ENCODE data around the gene ZC3H12C.
"Not testable (repeated sequence)": the region's sequence is repeated elsewhere in the genome, so short reads cannot be mapped to it uniquely, and the experiment has no call there.

Gene ZC3H12C

GRCh38 chr11:110092515-110093406 lies at the start of gene ZC3H12C:
ZC3H12C (plus strand) TSS chr11:110093392; CDS start chr11:110093412, 20 bp downstream.
- in situ Hi-C loops (cut with MboI; ENCODE audit: low sequenced_read_pairs), result no loop called here

- in situ Hi-C loops (cut with MboI; ENCODE audit: low sequenced_read_pairs), result no loop called here
Observed at GRCh38 chr11:110044226-110044968, 48.8 kb upstream of the ZC3H12C start.

DNA sequence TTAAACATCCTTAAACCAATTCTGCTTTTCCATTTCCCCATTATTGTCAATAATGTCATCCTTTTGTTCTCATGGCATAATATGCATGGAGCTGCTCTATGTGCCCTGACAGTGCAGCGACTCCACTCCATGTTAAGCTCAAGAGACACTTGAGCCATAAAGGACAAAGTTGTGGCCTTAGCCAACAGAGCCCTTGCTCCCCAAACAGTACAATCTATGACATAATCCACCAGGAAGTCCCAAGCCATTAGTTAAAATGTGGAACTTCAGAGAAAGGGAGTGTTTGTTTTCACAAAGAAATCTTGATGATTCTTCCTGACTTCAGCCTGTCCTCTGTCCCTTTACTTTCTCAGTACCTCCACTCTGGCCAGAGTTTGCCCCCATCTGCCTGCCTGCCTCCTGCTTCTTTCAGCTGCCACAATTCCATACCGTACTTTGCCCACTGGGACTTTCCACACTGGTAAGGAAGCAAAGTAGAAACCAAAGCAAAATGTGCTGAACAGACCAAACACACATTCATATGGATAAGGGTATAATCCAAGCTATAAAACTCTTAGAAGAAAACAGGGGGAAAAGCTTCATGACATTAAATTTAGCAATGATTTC lies 46.3 kb upstream of the ZC3H12C start:
- in situ Hi-C loops (cut with MboI; ENCODE audit: low sequenced_read_pairs), result no loop called here

- in situ Hi-C loops (cut with MboI; ENCODE audit: low sequenced_read_pairs), result no loop called here
Observed at GRCh38 chr11:110049501-110050200, 43.5 kb upstream of the ZC3H12C start.

GRCh38 chr11:110050201-110050506 lies 43.0 kb upstream of the ZC3H12C start:
- in situ Hi-C loops (cut with MboI; ENCODE audit: low sequenced_read_pairs), result no loop called here

GRCh38 chr11:110053848-110054414 lies 39.3 kb upstream of the ZC3H12C start:
- in situ Hi-C loops (cut with MboI; ENCODE audit: low sequenced_read_pairs), result no loop called here

DNA sequence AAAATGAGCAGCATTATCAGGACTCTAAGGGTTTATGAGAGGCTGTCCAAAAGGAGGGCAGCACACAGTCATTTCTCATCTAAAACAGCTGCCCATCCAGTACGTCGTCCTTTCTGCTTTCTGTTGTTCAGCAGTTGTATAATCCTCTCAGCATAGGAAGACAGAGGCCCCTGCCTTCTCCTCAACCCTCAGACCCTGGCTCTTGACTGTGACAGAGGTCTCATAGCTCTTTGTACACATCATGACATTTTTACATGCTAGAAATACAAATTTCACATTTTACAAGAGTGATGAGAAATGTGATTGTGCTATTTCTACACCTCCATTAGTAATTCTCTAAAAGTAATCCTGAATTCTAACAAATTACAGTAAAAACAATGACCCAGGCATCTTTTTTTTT lies 36.2 kb upstream of the ZC3H12C start:
- in situ Hi-C loops (cut with MboI; ENCODE audit: low sequenced_read_pairs), result no loop called here

GRCh38 chr11:110059706-110060463 lies 33.3 kb upstream of the ZC3H12C start:
- in situ Hi-C loops (cut with MboI; ENCODE audit: low sequenced_read_pairs), result no loop called here

DNA sequence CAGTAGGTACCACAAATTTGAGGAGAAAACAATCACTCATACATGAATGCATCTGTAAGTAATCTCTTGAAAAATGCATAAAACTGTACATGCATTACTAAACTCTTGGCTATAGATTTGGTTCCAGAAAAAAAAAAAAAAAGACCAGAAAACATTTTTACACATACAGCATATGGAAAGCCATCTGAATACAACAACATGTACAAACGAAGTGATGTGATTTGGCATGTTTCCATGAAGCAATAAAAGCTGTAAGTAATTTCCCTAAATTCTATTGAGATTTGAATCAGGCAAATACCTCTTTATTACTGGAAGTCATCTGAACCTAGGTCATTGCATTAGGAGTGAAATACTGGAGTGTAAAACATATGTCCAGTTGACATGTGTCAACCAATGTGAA lies 31.9 kb upstream of the ZC3H12C start:
- in situ Hi-C loops (cut with MboI; ENCODE audit: low sequenced_read_pairs), result no loop called here

DNA sequence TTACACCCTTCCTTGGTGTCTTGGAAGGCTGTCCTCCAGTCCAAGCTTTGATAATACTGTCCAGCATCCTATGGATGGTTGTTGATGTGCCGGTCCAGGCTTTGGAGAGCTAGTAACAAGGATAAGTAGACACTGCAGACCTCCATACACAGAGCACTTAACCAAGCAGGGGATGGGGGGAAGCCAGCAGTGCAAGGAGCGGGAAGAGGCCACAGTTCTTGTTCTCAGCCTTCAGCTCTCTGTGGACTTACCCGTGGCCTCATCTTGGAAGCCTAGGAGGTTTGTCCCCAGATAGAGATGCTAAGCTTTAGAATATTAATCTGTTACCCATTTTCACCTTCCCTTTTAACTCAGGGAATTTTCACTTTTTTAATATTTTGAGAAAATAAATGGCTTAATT lies 30.9 kb upstream of the ZC3H12C start:
- in situ Hi-C loops (cut with MboI; ENCODE audit: low sequenced_read_pairs), result no loop called here

GRCh38 chr11:110065189-110065588 lies 28.0 kb upstream of the ZC3H12C start:
- in situ Hi-C loops (cut with MboI; ENCODE audit: low sequenced_read_pairs), result no loop called here

- in situ Hi-C loops (cut with MboI; ENCODE audit: low sequenced_read_pairs), result not testable (repeated sequence)
Observed at GRCh38 chr11:110068001-110068400, 25.2 kb upstream of the ZC3H12C start.

- in situ Hi-C loops (cut with MboI; ENCODE audit: low sequenced_read_pairs), result no loop called here
Observed at GRCh38 chr11:110069158-110069737, 23.9 kb upstream of the ZC3H12C start.

- in situ Hi-C loops (cut with MboI; ENCODE audit: low sequenced_read_pairs), result no loop called here
Observed at GRCh38 chr11:110070176-110070575, 23.0 kb upstream of the ZC3H12C start.

DNA sequence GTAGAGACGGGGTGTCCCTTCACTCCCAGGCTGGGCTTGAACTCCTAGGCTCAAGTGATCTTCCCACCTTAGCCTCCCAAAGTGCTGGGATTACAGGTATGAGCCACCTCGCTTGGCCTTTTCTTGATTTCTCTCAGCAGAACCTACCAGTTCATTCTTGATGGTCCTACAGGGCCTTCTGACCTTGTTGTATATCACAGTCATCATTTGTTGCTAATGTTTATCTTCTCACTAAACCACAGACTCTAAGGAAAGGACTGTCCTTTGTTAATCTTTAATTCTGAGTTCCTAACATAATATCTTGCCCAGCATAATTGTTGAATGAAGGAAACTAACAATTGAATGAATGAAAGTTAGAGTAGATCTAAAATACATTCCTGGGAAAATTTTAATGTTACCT lies 22.0 kb upstream of the ZC3H12C start:
- in situ Hi-C loops (cut with MboI; ENCODE audit: low sequenced_read_pairs), result no loop called here

DNA sequence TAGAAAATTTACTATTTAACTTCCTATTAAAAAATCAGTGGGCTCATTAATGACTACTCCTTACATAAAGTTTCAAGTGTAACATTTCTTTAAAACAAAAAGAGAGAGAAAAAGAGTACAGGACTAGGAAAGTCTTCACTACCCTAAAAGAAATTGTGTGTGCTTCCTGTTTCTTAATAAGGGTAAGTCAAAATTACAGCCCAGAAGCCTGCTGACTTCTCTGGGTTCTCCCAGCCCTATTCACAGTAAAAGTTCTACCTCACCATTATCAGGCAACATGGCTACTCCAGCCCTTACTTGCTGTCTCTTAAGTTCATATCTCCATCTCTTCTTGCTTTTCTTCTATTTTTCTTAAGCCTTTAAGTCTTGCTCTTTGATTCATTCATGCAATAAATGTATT lies 20.3 kb upstream of the ZC3H12C start:
- in situ Hi-C loops (cut with MboI; ENCODE audit: low sequenced_read_pairs), result no loop called here

DNA sequence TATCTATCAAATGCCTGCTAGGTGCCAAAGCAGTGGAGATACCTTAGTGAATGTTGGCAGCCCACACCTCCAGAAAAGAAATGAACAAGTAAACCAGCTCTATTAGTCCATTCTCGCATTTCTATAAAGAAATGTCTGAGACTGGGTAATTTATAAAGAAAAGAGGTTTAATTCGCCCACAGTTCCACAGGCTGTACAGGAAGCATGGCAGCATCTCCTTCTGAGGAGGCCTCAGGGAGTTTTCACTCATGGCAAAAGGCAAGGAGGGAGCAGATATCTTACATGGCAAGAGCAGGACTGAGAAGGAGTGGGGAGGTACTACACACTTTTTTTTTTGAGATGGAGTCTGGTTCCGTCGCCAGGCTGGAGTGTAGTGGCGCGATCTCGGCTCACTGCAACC lies 18.7 kb upstream of the ZC3H12C start:
- in situ Hi-C loops (cut with MboI; ENCODE audit: low sequenced_read_pairs), result no loop called here

GRCh38 chr11:110075105-110075846 lies 17.9 kb upstream of the ZC3H12C start:
- in situ Hi-C loops (cut with MboI; ENCODE audit: low sequenced_read_pairs), result no loop called here

GRCh38 chr11:110075847-110076208 lies 17.4 kb upstream of the ZC3H12C start:
- in situ Hi-C loops (cut with MboI; ENCODE audit: low sequenced_read_pairs), result no loop called here

Measured in hTERT RPE-1 (cell line).